ENCODE results near the gene TRIM21.
"Not testable (repeated sequence)": the region's sequence is repeated elsewhere in the genome, so short reads cannot be mapped to it uniquely, and the experiment has no call there.

TRIM21 gene

GRCh38 chr11:4393209-4393857, at the start of gene TRIM21:
TSS of gene TRIM21 (minus strand) at chr11:4393702. CDS start at chr11:4390409, 3,293 bp downstream.
- in situ Hi-C loops (cut with HindIII; ENCODE audit: low pct_ligation_motif_present, low pct_unique_long_range_greater_than_20kb, low sequenced_read_pairs), result no loop called here

DNA sequence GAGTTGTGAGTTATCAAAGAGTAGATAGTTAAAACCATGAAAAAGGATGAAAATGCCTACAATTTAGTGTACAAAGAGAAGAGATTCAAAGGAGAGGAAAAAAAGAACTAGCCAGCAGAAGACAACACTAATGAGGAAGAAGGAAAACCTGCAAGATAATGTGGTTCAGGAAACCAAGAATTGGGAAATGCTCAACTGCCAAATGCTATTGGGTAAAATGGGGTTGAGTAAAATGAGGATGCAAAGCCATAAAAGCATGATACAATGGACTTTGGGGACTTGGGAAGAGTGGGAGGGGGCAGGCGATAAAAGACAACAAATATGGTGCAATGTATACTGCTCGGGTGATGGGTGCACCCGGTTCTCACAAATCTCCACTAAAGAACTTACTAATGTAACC, 48.0 kb upstream of the TRIM21 start:
- DNase-seq, result no peak
- in situ Hi-C loops (cut with HindIII; ENCODE audit: low pct_ligation_motif_present, low pct_unique_long_range_greater_than_20kb, low sequenced_read_pairs), result no loop called here

More at GRCh38 chr11:4393209-4393857, at the start of gene TRIM21:
- peak; percentile 83 for DNase-seq

GRCh38 chr11:4436411-4436810, 42.9 kb upstream of the TRIM21 start:
- in situ Hi-C loops (cut with HindIII; ENCODE audit: low pct_ligation_motif_present, low pct_unique_long_range_greater_than_20kb, low sequenced_read_pairs), result no loop called here
- DNase-seq, result no peak

DNA sequence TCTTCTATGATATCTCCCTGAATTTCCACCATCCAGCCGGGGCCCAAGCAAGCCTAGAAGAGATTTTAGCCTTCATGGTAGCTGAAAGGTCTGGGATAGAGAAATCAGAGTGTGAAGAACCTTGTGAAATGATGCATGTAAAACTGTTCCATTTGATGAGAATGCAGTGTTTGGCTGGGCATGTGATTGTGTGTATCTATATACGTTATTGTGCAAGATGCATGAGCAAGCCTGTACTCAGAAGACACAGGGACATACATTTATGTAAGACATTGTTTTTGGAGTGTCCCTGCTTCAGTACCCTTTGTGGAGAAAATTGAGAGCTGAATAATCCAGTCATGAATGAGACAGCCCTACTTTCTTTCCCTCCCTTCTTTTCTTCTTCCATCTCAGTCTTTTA, 40.4 kb upstream of the TRIM21 start:
- in situ Hi-C loops (cut with HindIII; ENCODE audit: low pct_ligation_motif_present, low pct_unique_long_range_greater_than_20kb, low sequenced_read_pairs), result no loop called here

GRCh38 chr11:4430051-4430450, 36.5 kb upstream of the TRIM21 start:
- in situ Hi-C loops (cut with HindIII; ENCODE audit: low pct_ligation_motif_present, low pct_unique_long_range_greater_than_20kb, low sequenced_read_pairs), result no loop called here
- DNase-seq, result no peak

More for the DNA sequence above, 40.4 kb upstream of the TRIM21 start:
- DNase-seq, result no peak

DNA sequence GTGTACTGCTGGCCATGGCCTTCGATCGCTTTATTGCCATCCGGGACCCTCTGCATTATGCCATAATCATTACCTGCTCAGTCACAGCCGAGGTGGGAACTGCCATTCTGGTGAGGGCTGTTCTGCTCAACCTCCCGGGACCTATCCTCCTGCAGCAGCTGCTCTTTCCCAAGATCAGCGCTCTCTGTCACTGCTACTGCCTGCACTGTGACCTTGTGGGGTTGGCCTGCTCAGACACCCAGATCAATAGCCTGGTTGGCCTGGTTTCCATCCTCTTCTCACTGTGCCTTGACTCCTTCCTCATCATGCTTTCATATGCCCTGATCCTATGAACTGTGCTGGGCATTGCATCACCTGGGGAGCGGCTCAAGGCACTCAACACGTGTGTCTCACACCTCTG, 24.9 kb upstream of the TRIM21 start:
- in situ Hi-C loops (cut with HindIII; ENCODE audit: low pct_ligation_motif_present, low pct_unique_long_range_greater_than_20kb, low sequenced_read_pairs), result no loop called here
- DNase-seq, result no peak

GRCh38 chr11:4416816-4417215, 23.3 kb upstream of the TRIM21 start:
- in situ Hi-C loops (cut with HindIII; ENCODE audit: low pct_ligation_motif_present, low pct_unique_long_range_greater_than_20kb, low sequenced_read_pairs), result no loop called here
- DNase-seq, result no peak

- in situ Hi-C loops (cut with HindIII; ENCODE audit: low pct_ligation_motif_present, low pct_unique_long_range_greater_than_20kb, low sequenced_read_pairs), result no loop called here
- no peak for DNase-seq
These were observed 22.8 kb upstream of the TRIM21 start for GRCh38 chr11:4416306-4416705.

GRCh38 chr11:4406206-4406605, 12.7 kb upstream of the TRIM21 start:
- DNase-seq; in situ Hi-C loops (cut with HindIII; ENCODE audit: low pct_ligation_motif_present, low pct_unique_long_range_greater_than_20kb, low sequenced_read_pairs): not testable (repeated sequence)

- in situ Hi-C loops (cut with HindIII; ENCODE audit: low pct_ligation_motif_present, low pct_unique_long_range_greater_than_20kb, low sequenced_read_pairs), result no loop called here
- no peak for DNase-seq
These were observed 339 bp upstream of the TRIM21 start for GRCh38 chr11:4393858-4394223.

DNA sequence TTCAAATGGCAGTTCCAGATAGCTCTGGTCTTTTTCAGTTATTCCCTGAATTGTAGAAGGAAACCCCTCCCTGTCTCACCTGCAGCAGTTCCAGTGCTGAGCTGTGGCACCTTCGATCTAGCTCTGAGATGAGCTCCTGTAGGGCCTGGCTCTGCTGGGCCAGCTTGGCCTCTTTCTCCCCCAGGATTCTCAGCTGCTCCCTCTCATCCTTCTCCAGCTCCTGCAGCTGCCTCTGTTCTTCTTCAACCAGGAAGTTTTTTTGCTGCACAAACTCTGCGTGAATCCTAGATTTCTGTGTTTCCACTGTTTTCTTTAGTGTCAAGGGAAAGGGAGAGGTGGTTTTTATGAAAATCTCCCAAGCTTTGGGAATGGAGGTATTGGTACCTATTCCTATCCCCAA, 5.3 kb downstream of the TRIM21 start:
- in situ Hi-C loops (cut with HindIII; ENCODE audit: low pct_ligation_motif_present, low pct_unique_long_range_greater_than_20kb, low sequenced_read_pairs), result no loop called here
- DNase-seq, result no peak

GRCh38 chr11:4385978-4386740, 7.3 kb downstream of the TRIM21 start:
- in situ Hi-C loops (cut with HindIII; ENCODE audit: low pct_ligation_motif_present, low pct_unique_long_range_greater_than_20kb, low sequenced_read_pairs), result no loop called here
- no peak for DNase-seq

- in situ Hi-C loops (cut with HindIII; ENCODE audit: low pct_ligation_motif_present, low pct_unique_long_range_greater_than_20kb, low sequenced_read_pairs), result no loop called here
- DNase-seq, result no peak
These were observed 11.6 kb downstream of the TRIM21 start for GRCh38 chr11:4381901-4382300.

DNA sequence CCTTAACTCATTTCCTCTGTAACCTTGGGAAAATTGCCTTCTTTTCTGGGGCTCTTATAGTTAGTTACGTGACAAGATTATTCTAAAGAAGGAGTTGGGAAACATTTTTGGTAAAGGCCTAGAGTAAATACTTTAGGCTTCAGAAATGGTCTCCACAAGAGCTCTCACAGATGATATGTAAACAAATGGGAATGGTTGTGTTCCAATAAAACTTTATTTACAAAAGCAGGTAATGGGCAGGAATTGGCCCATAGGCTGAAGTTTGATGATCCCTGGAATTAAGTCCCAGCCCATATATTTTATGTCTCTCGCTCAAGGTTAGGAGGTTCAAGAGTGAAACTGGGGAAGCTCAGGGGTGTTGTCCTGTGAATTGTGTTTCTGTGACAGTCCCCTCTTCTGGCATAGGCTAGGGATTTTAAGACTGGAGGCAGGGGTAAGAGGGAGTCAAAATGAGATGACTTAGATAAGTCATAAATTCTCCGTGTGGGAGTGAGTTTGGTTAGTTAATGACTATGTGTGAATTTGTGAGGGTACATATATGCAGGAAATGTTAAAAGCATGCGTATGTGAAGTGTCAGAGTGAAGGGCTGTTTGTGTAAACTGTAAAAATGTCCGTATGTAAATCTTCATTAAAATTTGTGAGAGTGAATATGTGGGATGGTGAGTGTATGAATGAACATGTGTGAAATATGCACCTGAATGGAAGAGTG, 17.9 kb downstream of the TRIM21 start:
- no peak for DNase-seq
- in situ Hi-C loops (cut with HindIII; ENCODE audit: low pct_ligation_motif_present, low pct_unique_long_range_greater_than_20kb, low sequenced_read_pairs), result no loop called here

DNA sequence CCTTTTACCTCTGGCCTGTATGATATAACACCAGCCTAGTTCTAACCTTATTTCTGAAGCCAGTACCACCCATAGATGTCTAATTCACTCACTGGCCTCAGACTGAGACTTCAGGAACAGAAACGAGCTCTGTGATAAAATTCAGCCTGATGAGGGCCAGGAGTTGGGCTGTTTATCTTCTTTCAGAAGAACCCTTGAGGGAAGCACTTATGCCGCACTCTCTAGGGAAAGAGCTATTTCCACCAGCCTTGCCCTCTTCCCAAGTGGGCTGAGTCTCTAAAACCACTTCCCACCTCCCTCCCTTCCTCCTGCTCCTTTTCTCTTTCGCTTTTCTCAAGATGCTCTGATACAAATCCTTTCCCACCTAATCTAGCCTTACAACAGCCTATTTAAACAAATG, 23.3 kb downstream of the TRIM21 start:
- in situ Hi-C loops (cut with HindIII; ENCODE audit: low pct_ligation_motif_present, low pct_unique_long_range_greater_than_20kb, low sequenced_read_pairs), result no loop called here
- DNase-seq, result no peak

GRCh38 chr11:4368286-4368685, 25.2 kb downstream of the TRIM21 start, which contains the start of gene OR52B4:
TSS of gene OR52B4 (minus strand) at chr11:4368386. CDS start at chr11:4368295, 91 bp downstream.
- in situ Hi-C loops (cut with HindIII; ENCODE audit: low pct_ligation_motif_present, low pct_unique_long_range_greater_than_20kb, low sequenced_read_pairs), result no loop called here
- DNase-seq, result no peak

- in situ Hi-C loops (cut with HindIII; ENCODE audit: low pct_ligation_motif_present, low pct_unique_long_range_greater_than_20kb, low sequenced_read_pairs); DNase-seq: not testable (repeated sequence)
These were observed 45.4 kb downstream of the TRIM21 start for GRCh38 chr11:4348142-4348541.

DNA sequence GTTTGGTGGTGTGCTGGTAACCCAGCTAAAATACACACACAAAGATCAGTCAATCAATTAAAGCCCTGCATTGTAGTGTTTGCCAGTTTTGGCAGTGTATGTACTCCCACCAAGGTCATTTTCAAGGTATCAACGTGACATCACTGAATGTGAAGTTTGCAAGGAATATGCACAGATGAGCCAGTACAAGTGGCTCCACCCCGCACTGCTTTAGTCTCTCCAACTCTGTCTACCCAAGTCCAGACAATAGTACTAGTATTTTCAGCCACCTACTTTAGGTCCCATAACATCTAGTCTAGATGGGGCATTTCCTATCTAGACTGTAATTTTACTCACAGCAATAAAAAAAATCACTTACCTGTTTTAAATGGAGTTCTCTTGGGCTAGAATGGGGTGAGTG, 48.1 kb downstream of the TRIM21 start:
- DNase-seq; in situ Hi-C loops (cut with HindIII; ENCODE audit: low pct_ligation_motif_present, low pct_unique_long_range_greater_than_20kb, low sequenced_read_pairs): not testable (repeated sequence)

Measured in ACHN (cell line).